Measurements from ENCODE around the gene TPD52L1.
"Not testable (repeated sequence)": the region's sequence is repeated elsewhere in the genome, so short reads cannot be mapped to it uniquely, and the experiment has no call there.

TPD52L1 gene

DNA sequence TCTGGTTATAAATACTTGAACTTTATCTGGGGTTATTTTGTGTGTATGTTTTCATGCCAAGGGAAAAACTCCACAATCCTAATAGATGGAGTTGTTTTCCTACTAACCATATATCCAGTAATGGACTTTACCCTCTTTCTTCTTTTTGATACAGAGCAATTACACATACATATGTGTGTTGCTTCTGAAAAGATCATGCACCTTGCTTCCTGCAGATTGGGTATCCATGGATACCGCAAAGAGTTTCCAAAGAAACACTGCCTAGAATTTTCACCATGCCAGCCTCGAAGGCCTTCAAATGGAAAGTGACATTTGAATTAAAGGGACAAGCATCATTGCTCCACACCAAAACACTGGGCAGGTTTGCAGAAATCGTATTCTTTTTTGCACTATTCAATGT is 121.4 kb downstream of the TPD52L1 start:
- DNase-seq: no peak

DNA sequence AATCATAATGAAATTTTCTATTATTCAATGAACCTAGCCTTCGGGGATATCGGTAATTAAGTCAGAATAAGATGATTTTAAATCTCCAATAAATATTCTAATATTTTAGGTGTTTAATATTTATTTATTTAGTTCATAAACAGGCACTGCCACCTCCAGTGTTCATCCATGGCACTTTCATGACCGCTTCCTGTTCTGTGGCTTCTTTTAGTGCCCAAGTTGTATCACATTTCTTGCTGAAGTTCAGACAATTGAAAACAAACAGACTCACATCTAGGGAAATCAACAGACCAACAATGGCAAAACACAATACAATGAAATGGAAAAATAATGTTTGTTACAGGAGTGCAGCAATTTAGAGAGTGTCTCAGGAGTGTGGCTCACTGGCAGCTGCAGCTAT is 122.2 kb downstream of the TPD52L1 start:
- no peak for DNase-seq

DNA sequence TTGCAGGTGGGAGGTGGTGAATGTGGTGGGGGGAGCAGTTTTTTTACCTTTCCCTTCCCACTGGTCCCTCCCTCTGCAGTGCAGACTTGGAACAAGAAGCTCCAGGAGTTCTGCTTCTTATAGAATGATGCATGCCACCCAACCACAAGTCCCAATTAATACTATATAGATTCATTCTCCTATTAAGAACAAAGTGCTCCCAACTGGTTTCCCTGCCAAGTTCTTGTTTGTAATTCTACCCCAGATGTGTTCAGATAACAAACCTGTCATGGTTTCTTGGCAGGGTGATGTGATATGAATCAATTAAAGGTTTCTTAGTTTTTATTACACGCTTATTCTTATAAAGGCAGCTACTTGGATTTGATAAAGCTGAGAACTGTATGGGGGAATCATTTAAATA is 124.3 kb downstream of the TPD52L1 start:
- no peak for DNase-seq

DNA sequence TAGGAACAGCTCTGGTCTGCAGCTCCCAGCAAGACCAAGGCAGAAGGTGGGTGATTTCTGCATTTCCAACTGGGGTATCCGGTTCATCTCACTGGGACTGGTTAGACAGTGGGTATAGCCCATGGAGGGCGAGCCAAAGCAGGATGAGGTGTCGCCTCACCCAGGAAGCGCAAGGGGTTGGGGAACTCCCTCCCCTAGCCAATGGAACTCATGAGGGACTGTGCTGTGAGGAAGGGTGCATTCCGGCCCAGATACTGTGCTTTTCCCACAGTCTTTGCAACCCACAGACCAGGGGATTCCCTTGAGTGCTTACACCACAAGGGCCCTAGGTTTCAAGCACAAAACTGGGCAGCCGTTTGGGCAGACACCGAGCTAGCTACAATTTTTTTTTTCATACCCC is 126.4 kb downstream of the TPD52L1 start:
- DNase-seq: no peak

DNA sequence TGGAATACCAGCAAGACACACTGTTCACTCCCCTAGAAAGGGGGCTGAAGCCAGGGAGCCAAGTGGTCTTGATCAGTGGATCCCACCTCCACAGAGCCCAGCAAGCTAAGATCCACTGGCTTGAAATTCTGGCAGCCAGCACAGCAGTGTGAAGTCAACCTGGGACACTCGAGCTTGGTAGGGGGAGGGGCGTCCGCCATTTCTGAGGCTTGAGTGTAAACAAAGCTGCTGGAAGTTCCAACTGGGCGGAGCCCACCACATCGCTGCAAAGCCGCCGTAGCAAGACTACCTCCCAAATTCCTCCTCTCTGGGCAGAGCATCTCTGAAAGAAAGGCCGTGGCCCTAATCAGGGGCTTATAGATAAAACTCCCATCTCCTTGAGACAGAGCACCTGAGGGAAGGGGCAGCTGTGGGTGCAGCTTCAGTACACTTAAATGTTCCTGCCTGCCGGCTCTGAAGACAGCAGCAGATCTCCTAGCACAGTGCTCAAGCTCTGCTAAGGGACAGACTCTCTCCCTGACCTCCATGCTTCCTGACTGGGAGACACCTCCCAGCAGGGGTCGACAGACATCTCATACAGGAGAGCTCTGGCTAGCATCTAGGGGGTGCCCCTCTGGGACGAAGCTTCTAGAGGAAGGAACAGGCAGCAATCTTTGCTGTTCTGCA is 126.9 kb downstream of the TPD52L1 start:
- DNase-seq: not testable (repeated sequence)

DNA sequence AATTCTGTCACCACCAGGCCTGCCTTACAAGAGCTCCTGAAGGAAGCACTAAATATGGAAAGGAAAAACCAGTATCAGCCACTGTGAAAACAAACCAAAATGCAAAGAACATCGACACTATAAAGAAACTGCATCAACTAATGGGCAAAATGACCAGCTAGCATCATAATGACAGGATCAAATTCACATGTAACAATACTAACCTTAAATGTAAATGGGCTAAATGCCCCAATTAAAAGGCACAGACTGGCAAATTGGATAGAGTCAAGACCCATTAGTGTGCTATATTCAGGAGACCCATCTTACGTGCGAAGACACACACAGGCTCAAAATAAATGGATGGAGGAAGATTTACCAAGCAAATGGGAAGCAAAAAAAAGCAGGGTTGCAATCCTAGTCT is 128.9 kb downstream of the TPD52L1 start:
- not testable (repeated sequence) for DNase-seq

DNA sequence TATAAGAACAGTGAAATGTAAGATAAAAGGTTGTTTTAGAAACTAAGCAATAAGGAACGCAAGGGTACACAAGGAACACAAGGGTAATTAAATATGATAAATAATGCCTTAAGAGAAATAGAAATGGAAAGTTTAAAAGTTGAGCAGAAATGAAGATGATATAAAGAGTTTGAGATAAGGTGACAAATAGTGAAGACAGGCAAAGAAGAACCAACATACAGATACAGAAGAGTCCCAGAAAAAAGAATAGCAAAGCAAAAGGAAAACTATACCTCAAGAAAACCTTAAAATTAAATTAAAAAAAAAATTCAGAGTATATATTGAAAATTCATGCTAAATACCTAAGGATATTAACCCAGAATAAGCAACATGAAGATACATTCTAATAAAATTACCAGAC is 131.8 kb downstream of the TPD52L1 start:
- no peak for DNase-seq

DNA sequence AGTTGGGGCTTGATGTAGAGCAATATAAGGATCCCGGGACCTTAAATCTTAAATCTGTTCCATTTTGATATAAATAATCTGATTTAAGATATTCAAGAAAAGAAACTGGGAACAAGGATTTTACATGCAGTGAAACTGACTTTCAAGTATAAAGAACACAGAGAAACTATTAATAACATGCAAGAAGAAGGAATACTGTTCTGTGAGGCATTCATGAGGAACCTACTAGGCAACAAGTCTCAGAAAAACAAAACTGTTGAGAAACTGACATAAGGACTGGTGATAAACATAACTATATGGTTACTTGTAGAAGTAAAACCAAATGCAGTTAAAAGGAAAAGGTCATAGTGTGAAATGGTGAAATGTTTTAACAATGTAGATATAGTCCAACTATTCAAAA is 132.4 kb downstream of the TPD52L1 start:
- DNase-seq: no peak

DNA sequence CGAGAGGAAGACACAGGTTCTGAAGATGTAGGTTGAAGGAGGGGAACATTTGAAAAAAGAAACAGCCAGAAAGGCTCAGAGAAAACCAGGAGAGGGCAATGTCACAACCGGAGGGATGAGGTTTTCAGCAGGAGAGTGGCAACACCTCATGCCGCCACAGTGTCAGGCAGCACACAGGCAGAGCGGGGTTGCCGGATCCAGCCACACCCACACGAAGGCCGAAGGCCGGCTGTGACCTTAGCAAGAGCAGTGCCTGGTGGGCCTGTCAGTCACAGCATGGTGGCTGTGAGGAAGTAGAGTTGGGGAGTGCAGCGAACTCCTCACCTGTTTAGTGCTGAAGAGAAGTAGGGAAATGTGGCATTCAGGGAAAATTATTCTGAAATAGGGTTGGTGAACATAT is 134.1 kb downstream of the TPD52L1 start:
- no peak for DNase-seq

DNA sequence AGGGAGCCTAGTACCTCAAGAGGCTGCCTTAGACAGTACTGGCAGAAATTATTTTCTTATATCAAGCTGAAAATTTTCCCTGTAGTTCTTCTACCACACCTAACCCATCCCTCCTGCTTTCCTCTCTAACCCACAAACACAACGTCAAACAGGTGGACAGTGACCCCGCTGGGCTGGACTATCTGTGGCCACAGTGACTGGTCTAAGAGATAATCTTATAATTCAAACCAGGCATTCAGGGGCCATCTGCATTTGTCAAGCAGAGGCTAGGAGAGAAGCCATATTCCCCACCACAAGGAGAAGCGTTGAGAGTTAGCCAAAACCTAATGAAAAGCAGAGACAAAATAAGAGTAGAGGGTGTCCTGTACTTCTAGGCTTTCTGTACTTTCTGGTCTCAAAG is 140.0 kb downstream of the TPD52L1 start:
- no peak for DNase-seq

DNA sequence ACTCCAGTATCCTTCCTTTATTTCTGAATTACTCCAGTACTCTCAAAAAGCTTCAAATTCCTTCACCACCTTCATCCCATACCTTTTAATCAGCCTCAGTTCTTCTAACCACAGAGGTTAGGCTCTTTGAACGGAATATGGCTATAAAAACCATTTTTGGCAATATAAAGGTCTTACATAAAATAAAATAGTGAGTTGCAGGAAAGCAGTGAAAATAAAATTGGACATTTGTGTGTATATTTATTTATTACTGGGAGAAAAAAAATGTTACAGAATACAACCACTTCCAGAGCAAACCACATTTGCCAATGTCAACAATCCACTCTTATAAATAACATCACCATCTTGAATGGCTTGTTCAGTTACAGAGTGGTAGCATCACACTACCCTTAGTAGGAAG is 140.5 kb downstream of the TPD52L1 start:
- DNase-seq: no peak

DNA sequence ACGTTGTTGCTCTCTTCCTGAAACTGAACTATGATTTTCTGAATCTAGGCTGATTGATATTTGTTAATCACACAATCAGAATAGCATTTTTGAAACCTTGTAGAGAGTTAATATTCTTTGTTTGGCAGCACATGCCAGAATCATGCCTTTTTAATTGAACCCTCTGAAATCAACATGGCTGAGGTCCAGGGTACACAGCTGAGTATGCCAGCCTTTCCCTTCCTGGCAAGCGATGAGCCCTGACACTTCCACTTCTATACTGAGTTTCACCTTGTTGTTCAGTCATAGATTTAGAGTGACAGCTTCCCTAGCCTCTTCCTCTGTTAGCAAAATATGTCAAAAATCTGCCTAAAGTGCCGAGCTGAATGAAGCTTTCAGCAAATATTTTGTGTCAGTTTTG is 141.4 kb downstream of the TPD52L1 start:
- DNase-seq: no peak

DNA sequence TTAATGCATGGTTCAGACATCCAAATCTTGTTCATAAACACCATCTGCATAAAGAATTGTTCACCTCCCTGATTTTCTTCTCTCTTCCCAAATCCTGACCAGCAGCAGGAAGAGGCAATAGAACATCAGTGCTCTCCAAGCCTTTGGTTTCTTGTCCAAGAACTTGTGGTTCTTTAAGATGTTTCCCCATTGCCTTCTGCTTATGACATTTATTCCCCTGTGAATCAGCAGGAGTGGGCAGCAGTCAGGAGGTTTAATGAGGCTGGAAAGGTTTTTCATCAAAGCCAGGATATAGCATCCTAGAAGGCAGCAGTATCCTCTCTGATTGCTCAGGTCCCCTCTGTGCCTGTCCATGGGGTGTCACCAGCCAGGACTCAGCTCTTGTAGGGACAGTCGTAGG is 142.9 kb downstream of the TPD52L1 start:
- DNase-seq: no peak

DNA sequence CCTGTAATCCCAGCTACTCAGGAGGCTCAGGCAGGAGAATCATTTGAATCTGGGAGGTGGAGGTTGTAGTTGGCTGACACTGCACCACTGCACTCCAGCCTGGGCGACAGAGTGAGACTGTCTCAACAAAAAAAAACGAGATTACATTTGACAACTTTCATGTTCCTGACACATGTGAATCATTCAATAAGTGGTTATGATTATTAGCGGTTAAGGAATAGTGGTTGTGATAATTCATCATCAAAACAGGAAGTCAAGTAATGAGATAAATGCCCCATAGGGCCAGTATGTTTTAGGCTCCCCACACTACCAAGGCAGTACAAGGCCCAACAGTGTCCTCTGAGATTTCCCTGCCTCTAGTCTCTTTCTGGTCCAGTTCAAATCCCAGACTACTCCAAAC is 145.7 kb downstream of the TPD52L1 start:
- no peak for DNase-seq

DNA sequence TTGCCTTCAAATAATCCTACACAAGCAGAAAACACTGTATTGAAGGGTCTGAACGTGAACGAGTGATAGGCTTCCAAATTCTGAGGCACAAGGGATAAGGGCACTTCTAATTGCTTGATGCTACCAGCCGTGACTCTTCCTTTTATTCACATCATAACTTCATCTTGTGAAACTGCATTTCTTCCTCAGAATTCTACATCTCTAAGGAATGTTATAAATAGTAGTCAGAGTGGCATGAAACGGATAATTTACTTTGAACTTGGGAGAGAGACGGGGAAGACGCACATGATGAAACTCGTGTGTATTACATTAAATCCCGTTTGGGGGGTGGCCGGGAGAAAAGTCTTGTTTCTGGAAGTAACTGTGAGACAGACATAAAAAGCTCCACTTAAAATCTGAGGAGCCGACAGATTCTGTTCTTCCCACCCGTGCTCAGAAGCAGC is 147.4 kb downstream of the TPD52L1 start:
- no peak for DNase-seq

DNA sequence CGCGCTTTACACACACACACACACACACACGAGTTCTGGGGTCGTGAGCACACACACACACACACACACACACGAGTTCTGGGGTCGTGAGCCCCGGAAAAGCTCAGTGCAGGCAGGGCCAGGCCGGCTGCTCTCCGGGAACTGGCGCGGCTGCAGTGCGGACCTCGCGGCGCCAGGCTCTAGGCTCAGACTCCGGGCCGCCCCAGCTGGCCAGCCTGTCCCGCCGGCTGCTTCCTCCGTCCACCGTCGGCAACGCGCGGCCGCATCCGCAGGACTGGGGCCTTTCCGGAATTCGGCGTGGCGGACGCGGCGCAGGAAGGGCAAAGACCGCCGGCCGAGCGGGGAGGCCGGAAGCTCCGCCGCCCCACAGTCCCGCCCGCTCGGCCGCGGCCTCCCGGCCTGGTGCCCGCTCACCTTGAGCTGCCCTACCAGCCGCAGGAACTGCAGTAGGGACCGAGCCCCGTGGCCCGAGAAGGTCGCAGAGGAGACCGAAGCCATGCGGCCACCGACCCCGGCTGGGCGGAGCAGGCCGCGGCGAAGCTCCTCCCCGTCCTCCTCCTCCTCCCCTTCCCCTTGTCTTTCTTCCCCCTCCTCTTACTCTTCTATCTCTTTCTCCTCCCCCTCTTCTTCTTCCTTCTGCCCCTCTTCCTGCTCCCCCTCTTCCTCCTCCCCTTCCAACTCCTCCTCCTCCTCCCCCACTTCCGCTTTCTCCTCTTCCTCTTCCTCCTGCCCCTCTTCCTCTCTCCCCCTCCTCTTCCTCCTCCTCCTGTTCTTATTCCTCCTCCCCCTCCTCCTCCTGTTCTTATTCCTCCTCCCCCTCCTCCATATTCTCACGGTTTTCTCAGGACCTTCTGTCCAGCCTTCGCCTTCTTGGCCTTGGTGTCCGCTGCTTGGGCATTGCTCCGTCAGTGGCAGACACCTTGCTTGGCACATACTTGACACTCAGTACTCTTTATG is 148.1 kb downstream of the TPD52L1 start, which contains the start of gene HDDC2:
TSS of gene HDDC2 (minus strand) at position 533 of the 957 bp plus-strand sequence. CDS start at position 498, 35 bp downstream.
- no peak for DNase-seq

DNA sequence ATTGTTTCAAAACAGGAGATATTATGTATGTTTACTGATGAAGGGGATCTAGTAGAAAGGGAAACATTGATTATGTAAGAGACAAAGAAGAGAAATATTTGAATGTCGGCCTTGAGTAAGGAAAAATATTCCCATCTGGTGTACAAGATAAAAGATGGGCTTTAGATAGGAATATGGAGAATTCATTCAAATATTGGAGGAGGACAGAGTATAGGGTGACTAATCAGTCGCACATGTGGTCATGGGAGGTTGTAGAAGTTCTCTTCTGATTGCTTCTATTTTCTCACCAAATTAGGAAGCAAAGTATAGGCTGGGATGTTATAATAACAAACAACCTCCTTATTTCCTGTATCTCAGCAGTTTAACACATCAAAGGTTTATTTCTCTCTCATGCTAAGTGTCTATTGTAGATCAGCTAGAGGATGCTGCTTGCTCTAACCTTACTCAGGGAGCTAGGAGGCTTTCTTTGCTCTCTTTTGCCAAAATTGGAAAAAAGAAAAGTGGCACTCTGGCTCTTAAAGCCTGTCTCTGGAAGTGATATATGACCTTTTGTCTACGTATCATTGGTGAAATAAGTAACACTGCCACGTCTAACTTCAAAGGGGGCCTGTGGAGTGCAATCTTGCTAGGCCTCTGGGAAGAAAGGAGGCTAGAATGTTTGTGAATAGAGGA is 149.4 kb downstream of the TPD52L1 start:
- DNase-seq: no peak

DNA sequence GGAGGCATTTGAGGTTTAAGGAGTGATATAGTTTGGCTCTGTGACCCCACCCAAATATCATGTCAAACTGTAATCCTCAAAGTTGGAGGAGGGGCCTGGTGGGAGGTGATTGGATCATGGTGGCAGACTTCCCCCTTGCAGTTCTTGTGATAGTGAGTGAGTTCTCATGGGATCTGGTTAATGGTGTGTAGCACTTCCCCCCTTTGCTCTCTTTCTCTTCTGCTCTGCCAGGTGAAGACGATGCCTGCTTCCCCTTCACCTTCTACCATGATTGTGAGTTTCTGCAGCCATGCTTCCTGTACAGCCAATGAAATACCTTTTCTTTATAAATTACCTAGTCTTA is 149.9 kb downstream of the TPD52L1 start:
- DNase-seq: no peak

DNA sequence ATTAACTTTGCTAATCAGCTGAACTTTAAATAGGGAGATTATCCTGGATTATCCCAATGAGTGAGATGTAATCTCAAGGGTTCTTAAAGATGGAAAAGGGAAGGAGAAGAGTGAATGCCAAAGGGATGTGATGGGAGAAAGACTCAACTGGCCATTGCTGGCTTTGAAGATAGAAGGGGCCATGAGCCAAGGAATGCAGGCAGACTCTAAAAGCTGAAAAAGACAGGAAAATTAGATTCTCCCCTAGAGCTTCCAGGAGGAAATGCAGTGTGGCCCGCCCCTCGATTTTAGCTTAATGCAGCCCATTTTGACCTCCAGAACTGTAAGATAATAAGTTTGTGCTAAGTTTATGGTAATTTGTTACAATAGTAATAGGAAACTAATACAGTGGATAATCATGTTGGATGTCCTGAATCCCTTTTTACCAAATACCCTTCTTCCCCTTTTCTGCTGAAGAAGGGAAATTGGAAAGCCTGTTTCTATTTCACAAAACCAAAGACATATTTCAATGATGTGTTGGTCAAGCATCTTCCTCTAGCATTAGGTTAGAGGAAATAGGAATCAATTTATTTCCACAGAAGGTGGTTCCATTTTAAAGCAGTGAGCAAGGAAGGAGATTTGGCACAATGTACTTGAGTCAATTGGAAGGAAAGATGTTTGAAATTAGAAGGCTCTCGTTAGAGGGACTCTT is 151.5 kb downstream of the TPD52L1 start:
- DNase-seq: no peak

DNA sequence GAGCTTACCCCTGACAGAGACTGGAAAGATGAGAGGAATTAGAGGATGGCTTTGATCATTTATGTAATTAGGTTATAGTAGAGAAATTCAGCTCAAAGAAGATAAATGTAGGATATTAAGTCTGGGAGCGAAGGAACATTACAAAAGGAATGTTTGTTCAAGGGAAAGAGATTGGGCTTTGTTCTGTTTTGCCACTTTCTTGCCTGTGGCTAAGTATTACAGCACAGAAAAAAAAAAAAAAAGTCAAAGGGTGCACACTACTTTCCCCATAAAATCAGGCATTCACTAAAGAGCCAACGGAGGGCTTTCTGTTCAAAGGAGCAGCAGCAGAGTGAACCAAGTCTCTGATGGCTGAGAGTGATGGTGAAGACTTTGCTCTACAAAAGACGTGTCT is 153.2 kb downstream of the TPD52L1 start:
- no peak for DNase-seq

DNA sequence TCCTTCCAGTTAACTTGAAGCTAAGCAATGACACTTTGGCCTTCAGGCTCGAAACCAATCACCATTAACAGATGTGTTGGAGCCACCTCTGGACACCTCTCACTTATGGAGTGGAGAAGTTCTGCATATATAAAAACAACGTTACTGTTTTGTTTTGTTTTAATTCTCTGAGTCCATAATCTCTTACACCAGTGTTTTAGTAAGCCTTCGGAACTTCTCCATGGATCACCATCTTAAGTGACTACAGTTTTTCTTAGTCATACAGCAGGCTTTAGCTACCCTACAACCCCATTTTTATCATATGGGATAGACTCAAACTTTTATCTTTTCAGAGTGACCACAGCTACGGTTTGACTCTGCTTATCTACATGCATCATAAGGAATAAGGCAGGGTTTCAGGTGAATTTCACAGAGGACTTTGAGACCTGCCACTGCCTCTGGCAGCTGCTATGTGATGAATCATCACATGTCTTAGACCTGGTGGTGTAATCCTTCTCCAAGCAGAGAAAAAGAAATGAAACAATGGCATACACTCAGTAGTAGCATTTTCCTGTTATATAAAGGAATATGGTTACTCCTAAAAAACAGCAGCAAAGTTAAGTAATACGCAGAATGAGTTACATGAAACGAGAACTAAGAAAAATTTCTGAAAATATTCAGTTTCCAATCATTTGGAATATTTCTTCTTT is 153.7 kb downstream of the TPD52L1 start:
- no peak for DNase-seq

DNA sequence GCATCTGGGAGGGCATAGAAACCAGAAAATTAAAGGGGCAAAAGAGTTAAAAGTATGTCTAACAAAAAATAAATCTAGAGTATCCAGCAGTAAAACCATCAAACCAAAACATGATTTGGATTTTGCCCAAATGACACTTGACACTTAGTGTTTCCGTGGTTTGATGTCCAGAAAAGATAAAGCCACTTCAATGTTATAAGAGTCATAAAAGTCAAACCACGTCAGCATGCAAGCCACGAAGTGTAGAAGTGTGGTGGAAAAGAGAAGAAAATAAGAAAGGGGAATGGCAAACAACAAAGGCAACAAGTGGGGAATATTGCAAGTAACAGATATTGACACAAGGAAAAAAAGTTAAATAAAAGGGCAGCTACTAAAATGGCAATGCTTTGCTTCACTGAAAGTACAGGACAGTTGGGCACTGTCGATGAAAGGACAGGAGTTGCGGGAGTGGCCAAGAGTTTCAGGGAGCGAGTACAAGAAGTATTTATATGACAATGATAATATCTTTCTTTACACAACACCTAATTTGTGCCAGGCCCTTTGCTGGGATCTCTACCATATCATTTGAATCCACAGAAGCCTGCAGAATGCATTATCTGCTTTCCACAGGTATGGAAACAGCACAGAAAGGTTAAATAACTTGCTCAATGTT is 154.5 kb downstream of the TPD52L1 start:
- no peak for DNase-seq

Measured in NCI-H2081 treated with DMSO at 0.1 percent for 48 hours (cell line).